HEK293 (cell line): ENCODE measurements around the gene CH25H.

Experiments used
- CTCF ChIA-PET: fragments of 350-600 bp; formaldehyde crosslinking; extraction: SDS; loops from one replicate; lab custom pipeline; 2021; ENCODE audit warnings: antibody characterized with exemption; lab: Yijun Ruan, JAX
- POLR2A ChIA-PET: fragments of 300-600 bp; formaldehyde crosslinking; extraction: SDS; loops from one replicate; lab custom pipeline; 2020; ENCODE audit warnings: antibody characterized with exemption, inconsistent platforms; lab: Yijun Ruan, JAX
- H3K27ac ChIP-seq: fragments of 200-500 bp; sonication (Bioruptor generic); 2 replicates; pipeline ENCODE4 v1.5.1; 2014; ENCODE audit warnings: low read depth, low read length, control low read depth, inconsistent platforms; ENCODE audit errors: extremely low read depth
- H3K36me3 ChIP-seq, 2 experiments: fragments of 200-500 bp in 1 of 2; sonication (Bioruptor generic) in 1 of 2; 1 replicate in 1 of 2; 2 replicates in 1 of 2; pipeline ENCODE4 v1.5.1; 2014 to 2017; ENCODE audit warnings: inconsistent platforms in 2 of 2, low read length in 2 of 2; ENCODE audit not compliant: control insufficient read depth in 2 of 2, insufficient read depth in 1 of 2
- H3K4me1 ChIP-seq: fragments of 200-500 bp; sonication (Bioruptor generic); 2 replicates; pipeline ENCODE4 v1.5.1; 2014; ENCODE audit warnings: mild to moderate bottlenecking, low read length, inconsistent platforms; ENCODE audit not compliant: control insufficient read depth, insufficient read depth
- H3K4me3 ChIP-seq: 2 replicates; pipeline ENCODE4 v1.5.1; 2011; ENCODE audit warnings: low read depth, mild to moderate bottlenecking, control low read depth, low read length, moderate library complexity
- H3K9me3 ChIP-seq: fragments of 200-500 bp; sonication (Bioruptor generic); 2 replicates; pipeline ENCODE4 v1.5.1; 2014; ENCODE audit warnings: low read depth, low read length, inconsistent platforms; ENCODE audit not compliant: control insufficient read depth, insufficient read depth
- BCL11A ChIP-seq: fragments of 450-650 bp; formaldehyde crosslinking; IDR thresholded peaks from 2 replicates; pipeline ENCODE4 v1.5.1; 2016; ENCODE audit warnings: low read depth, missing biosample characterization, missing genetic modification characterization
- GLIS1 ChIP-seq: fragments of 450-650 bp; formaldehyde crosslinking; IDR thresholded peaks from 2 replicates; pipeline ENCODE4 v1.5.1; 2016; ENCODE audit warnings: missing biosample characterization, missing genetic modification characterization
- KLF10 ChIP-seq: fragments of 450-650 bp; IDR thresholded peaks from 2 replicates; pipeline ENCODE4 v1.5.1; 2018; ENCODE audit warnings: missing biosample characterization, mild to moderate bottlenecking, missing genetic modification characterization
- MYNN ChIP-seq: fragments of 450-650 bp; formaldehyde crosslinking; IDR thresholded peaks from 2 replicates; pipeline ENCODE4 v1.5.1; 2016; ENCODE audit warnings: missing biosample characterization, missing genetic modification characterization, borderline replicate concordance
- PRDM4 ChIP-seq: fragments of 450-650 bp; formaldehyde crosslinking; IDR thresholded peaks from 2 replicates; pipeline ENCODE4 v1.5.1; 2017; ENCODE audit warnings: missing biosample characterization, missing genetic modification characterization
- SP7 ChIP-seq: fragments of 450-650 bp; formaldehyde crosslinking; IDR thresholded peaks from 2 replicates; pipeline ENCODE4 v1.5.1; 2016; ENCODE audit warnings: missing biosample characterization, missing genetic modification characterization
- ZBTB11 ChIP-seq: fragments of 450-650 bp; formaldehyde crosslinking; conservative IDR thresholded peaks from 2 replicates; pipeline ENCODE4 v1.5.1; 2016; ENCODE audit warnings: low read depth, missing biosample characterization, missing genetic modification characterization
- ZNF138 ChIP-seq: fragments of 450-650 bp; formaldehyde crosslinking; IDR thresholded peaks from 2 replicates; pipeline ENCODE4 v1.5.1; 2016; ENCODE audit warnings: missing biosample characterization, missing genetic modification characterization, borderline replicate concordance
- ZNF157 ChIP-seq: fragments of 450-650 bp; formaldehyde crosslinking; IDR thresholded peaks from 2 replicates; pipeline ENCODE4 v1.5.1; 2016; ENCODE audit warnings: missing biosample characterization, missing genetic modification characterization
- ZNF214 ChIP-seq: fragments of 450-650 bp; formaldehyde crosslinking; IDR thresholded peaks from 2 replicates; pipeline ENCODE4 v1.5.1; 2017; ENCODE audit warnings: missing biosample characterization, mild to moderate bottlenecking, missing genetic modification characterization, borderline replicate concordance
- ZNF335 ChIP-seq: fragments of 450-650 bp; formaldehyde crosslinking; conservative IDR thresholded peaks from 2 replicates; pipeline ENCODE4 v1.5.1; 2016; ENCODE audit warnings: missing biosample characterization, missing genetic modification characterization
- ZNF48 ChIP-seq: fragments of 450-650 bp; formaldehyde crosslinking; IDR thresholded peaks from 2 replicates; pipeline ENCODE4 v1.5.1; 2016; ENCODE audit warnings: missing biosample characterization, missing genetic modification characterization
- ZNF530 ChIP-seq: fragments of 450-650 bp; formaldehyde crosslinking; IDR thresholded peaks from 2 replicates; pipeline ENCODE4 v1.5.1; 2016; ENCODE audit warnings: low read depth, missing biosample characterization, missing genetic modification characterization
- ZNF621 ChIP-seq: fragments of 450-650 bp; formaldehyde crosslinking; IDR thresholded peaks from 2 replicates; pipeline ENCODE4 v1.5.1; 2017; ENCODE audit warnings: missing biosample characterization, missing genetic modification characterization
- ZNF626 ChIP-seq: fragments of 450-650 bp; sonication (Bioruptor Pico); formaldehyde crosslinking; IDR thresholded peaks from 2 replicates; pipeline ENCODE4 v1.5.1; 2018; ENCODE audit warnings: missing biosample characterization, missing genetic modification characterization, inconsistent platforms
- ZNF664 ChIP-seq: fragments of 450-650 bp; formaldehyde crosslinking; IDR thresholded peaks from 2 replicates; pipeline ENCODE4 v1.5.1; 2016; ENCODE audit warnings: missing biosample characterization, missing genetic modification characterization
- ZNF768 ChIP-seq: fragments of 450-650 bp; formaldehyde crosslinking; IDR thresholded peaks from 2 replicates; pipeline ENCODE4 v1.5.1; 2018; ENCODE audit warnings: missing biosample characterization, mild to moderate bottlenecking, missing genetic modification characterization
- ZNF777 ChIP-seq: fragments of 450-650 bp; formaldehyde crosslinking; IDR thresholded peaks from 2 replicates; pipeline ENCODE4 v1.5.1; 2017; ENCODE audit warnings: missing biosample characterization, missing genetic modification characterization, borderline replicate concordance
- TF ChIP-seq, protein P1 (sequence below): fragments of 450-650 bp; formaldehyde crosslinking; IDR thresholded peaks from 2 replicates; pipeline ENCODE4 v1.5.1; 2016; ENCODE audit warnings: missing biosample characterization, missing genetic modification characterization, borderline replicate concordance
- TF ChIP-seq, protein P2 (sequence below): fragments of 450-650 bp; formaldehyde crosslinking; IDR thresholded peaks from 2 replicates; pipeline ENCODE4 v1.5.1; 2016; ENCODE audit warnings: missing biosample characterization, missing genetic modification characterization

CH25H gene

GRCh38 chr10:89252225-89252585 is 45.1 kb upstream of the CH25H start:
- CTCF ChIA-PET: interaction anchor here (0.6 to 1.9 kb wide), 5 partner anchors 34 to 564 kb away, joined by 3 to 9 read pairs (median 3); no protein-coding TSS in a partner anchor
- TF ChIP-seq ZNF626 (0 out of 2 replicates have a peak, but pooled peaks have one; percentile 17), ZNF664 (peak; percentile 97), ZNF335 (peak; percentile 59), PRDM4 (tag by site-specific recombination) (no peak), ZNF214 (tag by site-specific recombination) (no peak), ZNF48 (tag by site-specific recombination) (no peak)
- no peaks in the 10 kb centered on the region; a peak in 1 of 3 replicates for H3K36me3 ChIP-seq
- no peaks in the 10 kb centered on the region for H3K9me3 ChIP-seq
- H3K4me1 ChIP-seq: no peaks in the 10 kb centered on the region
- H3K4me3 ChIP-seq: no peak overlapping the region
- no peak overlapping the region for H3K27ac ChIP-seq
- POLR2A ChIA-PET: interaction anchor here (0.5 to 1.8 kb wide), 8 partner anchors 18 to 336 kb away, joined by 3 to 7 read pairs (median 3); partner anchors contain the start of genes FAS and IFIT1

DNA sequence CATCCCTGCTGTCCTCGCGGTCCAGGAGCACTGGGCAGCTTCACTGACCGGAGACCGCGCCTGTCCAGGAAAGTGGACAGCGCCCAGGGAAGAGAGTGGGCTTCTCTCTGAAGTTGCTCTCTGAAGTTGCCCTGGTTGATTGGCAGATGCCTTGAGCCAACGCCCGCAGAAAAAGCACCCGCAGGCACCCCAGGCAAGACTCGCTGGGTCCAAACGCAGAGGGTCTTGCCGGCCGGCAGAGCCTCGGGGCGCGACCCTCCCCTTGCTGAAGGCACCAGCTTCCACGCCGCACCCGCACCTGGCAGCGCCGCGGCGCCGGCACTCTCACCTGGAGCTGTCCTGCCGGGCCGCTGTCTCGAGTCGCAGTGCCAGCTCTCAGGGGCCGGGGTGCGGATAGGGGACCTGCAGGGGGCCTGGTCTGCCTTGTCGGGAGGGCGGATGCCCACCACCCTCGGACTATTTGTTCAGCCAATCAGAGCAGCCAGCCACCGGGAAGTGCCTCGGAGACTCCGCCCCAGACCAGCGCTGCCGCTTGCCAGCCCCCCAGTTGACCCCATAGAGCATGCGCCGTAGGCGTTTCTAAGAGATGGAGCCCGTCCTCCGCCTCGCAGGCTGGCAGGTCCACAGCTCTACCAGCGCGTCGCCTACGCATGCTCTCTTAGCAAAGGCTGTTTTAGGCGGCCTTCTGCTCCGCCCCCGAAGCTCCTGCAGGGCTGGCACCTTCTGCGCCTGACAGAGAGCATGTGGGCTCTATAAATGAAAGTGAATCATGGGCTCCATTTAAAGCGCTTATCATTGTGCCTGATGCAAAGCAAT is 44.5 kb upstream of the CH25H start, which contains the start of gene LIPA:
TSS of gene LIPA (minus strand) at position 367 of the 816 bp plus-strand sequence. CDS start 4,127 bp downstream, outside the sequence.
- peak within 1 kb of the TSS; percentile 81 for H3K4me3 ChIP-seq
- H3K36me3 ChIP-seq: no peaks in the 10 kb centered on the region; a peak in 1 of 3 replicates
- H3K4me1 ChIP-seq: no peaks in the 10 kb centered on the region
- POLR2A ChIA-PET: interaction anchor here (0.5 to 1.8 kb wide), 8 partner anchors 18 to 335 kb away, joined by 3 to 7 read pairs (median 3); partner anchors contain the start of genes FAS and IFIT1
- CTCF ChIA-PET: interaction anchor here (0.6 to 1.9 kb wide), 7 partner anchors 29 to 957 kb away, joined by 3 to 9 read pairs (median 4); no protein-coding TSS in a partner anchor
- peak within 1 kb of the TSS; percentile 63; the same call in 1 of the 2 replicates for H3K27ac ChIP-seq
- no peaks in the 10 kb centered on the region for H3K9me3 ChIP-seq
- TF ChIP-seq ZNF157 (tag by site-specific recombination) (no peak), ZNF621 (tag by site-specific recombination) (no peak), SP7 (tag by site-specific recombination) (no peak), KLF10 (tag by site-specific recombination) (no peak), BCL11A (tag by site-specific recombination) (no peak), GLIS1 (peak; percentile 87), ZNF138 (tag by site-specific recombination) (no peak), ZNF214 (tag by site-specific recombination) (no peak), MYNN (tag by site-specific recombination) (no peak), ZNF768 (no peak), ZNF530 (tag by site-specific recombination) (no peak), ZBTB11 (tag by site-specific recombination) (no peak), ZNF777 (no peak)
- TF ChIP-seq, protein P1, sequence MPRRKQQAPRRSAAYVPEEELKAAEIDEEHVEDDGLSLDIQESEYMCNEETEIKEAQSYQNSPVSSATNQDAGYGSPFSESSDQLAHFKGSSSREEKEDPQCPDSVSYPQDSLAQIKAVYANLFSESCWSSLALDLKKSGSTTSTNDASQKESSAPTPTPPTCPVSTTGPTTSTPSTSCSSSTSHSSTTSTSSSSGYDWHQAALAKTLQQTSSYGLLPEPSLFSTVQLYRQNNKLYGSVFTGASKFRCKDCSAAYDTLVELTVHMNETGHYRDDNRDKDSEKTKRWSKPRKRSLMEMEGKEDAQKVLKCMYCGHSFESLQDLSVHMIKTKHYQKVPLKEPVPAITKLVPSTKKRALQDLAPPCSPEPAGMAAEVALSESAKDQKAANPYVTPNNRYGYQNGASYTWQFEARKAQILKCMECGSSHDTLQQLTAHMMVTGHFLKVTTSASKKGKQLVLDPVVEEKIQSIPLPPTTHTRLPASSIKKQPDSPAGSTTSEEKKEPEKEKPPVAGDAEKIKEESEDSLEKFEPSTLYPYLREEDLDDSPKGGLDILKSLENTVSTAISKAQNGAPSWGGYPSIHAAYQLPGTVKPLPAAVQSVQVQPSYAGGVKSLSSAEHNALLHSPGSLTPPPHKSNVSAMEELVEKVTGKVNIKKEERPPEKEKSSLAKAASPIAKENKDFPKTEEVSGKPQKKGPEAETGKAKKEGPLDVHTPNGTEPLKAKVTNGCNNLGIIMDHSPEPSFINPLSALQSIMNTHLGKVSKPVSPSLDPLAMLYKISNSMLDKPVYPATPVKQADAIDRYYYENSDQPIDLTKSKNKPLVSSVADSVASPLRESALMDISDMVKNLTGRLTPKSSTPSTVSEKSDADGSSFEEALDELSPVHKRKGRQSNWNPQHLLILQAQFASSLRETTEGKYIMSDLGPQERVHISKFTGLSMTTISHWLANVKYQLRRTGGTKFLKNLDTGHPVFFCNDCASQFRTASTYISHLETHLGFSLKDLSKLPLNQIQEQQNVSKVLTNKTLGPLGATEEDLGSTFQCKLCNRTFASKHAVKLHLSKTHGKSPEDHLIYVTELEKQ (tag by site-specific recombination): no peak
- TF ChIP-seq, protein P2, sequence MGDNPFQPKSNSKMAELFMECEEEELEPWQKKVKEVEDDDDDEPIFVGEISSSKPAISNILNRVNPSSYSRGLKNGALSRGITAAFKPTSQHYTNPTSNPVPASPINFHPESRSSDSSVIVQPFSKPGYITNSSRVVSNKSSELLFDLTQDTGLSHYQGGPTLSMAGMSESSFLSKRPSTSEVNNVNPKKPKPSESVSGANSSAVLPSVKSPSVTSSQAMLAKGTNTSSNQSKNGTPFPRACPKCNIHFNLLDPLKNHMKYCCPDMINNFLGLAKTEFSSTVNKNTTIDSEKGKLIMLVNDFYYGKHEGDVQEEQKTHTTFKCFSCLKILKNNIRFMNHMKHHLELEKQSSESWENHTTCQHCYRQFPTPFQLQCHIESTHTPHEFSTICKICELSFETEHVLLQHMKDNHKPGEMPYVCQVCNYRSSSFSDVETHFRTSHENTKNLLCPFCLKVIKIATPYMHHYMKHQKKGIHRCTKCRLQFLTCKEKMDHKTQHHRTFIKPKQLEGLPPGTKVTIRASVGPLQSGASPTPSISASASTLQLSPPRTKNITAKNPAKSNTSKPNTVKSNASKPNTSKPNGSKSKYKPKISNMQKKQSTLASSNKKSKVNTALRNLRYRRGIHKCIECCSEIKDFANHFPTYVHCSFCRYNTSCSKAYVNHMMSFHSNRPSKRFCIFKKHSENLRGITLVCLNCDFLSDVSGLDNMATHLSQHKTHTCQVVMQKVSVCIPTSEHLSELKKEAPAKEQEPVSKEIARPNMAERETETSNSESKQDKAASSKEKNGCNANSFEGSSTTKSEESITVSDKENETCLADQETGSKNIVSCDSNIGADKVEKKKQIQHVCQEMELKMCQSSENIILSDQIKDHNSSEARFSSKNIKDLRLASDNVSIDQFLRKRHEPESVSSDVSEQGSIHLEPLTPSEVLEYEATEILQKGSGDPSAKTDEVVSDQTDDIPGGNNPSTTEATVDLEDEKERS (tag by site-specific recombination): no peak
